SU-DHL-6 (cell line): Measurements from ENCODE around the gene SPSB3.

ENCODE experiments used
- EZH2phosphoT487 ChIP-seq: fragments of 200-600 bp; sonication (generic), shearing (Covaris generic); conservative IDR thresholded peaks from 2 replicates; pipeline ENCODE4 v1.6.1; 2018; ENCODE audit warnings: mild to moderate bottlenecking, antibody characterized with exemption, low read length, moderate library complexity, mixed read lengths
- TF ChIP-seq, protein P1 (sequence below): fragments of 200-600 bp; sonication (generic); IDR thresholded peaks from one replicate; pipeline ENCODE4 v1.5.1; 2017; ENCODE audit warnings: antibody characterized with exemption, mild to moderate bottlenecking, low read length, moderate library complexity; ENCODE audit not compliant: insufficient read depth, poor library complexity, severe bottlenecking

GRCh38 chr16:1731603-1732002, 50.8 kb downstream of the SPSB3 start:
- TF ChIP-seq, protein P1, sequence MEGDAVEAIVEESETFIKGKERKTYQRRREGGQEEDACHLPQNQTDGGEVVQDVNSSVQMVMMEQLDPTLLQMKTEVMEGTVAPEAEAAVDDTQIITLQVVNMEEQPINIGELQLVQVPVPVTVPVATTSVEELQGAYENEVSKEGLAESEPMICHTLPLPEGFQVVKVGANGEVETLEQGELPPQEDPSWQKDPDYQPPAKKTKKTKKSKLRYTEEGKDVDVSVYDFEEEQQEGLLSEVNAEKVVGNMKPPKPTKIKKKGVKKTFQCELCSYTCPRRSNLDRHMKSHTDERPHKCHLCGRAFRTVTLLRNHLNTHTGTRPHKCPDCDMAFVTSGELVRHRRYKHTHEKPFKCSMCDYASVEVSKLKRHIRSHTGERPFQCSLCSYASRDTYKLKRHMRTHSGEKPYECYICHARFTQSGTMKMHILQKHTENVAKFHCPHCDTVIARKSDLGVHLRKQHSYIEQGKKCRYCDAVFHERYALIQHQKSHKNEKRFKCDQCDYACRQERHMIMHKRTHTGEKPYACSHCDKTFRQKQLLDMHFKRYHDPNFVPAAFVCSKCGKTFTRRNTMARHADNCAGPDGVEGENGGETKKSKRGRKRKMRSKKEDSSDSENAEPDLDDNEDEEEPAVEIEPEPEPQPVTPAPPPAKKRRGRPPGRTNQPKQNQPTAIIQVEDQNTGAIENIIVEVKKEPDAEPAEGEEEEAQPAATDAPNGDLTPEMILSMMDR, result no peak
- no peak for TF ChIP-seq EZH2phosphoT487
